OCI-LY3 (cell line): ENCODE data around the gene SPDEF.

Source experiments
- H2AFZ ChIP-seq: fragments of 200-600, 300-600 bp; shearing (Covaris generic); 2 replicates; pipeline ENCODE4 v1.6.0; 2014; ENCODE audit warnings: antibody characterized with exemption, low read depth, low read length
- H3K27ac ChIP-seq: fragments of 200-600, 300-600 bp; sonication (generic); 2 replicates; pipeline ENCODE4 v1.5.1; 2014; ENCODE audit warnings: mild to moderate bottlenecking, low read length, moderate library complexity, mixed read lengths
- H3K27me3 ChIP-seq: fragments of 200-600, 300-600 bp; sonication (generic); 2 replicates; pipeline ENCODE4 v1.6.1; 2014; ENCODE audit warnings: low read depth, low read length, mixed read lengths
- H3K36me3 ChIP-seq: fragments of 200-600, 300-600 bp; sonication (generic); replicated peaks from 2 replicates; pipeline ENCODE3; 2014; ENCODE audit warnings: low read depth, low read length, mixed read lengths
- H3K4me1 ChIP-seq: fragments of 300-600, 200-600 bp; sonication (generic); 2 replicates; pipeline ENCODE4 v1.6.1; 2014; ENCODE audit warnings: low read length, mixed read lengths
- H3K4me2 ChIP-seq: fragments of 200-600, 300-600 bp; sonication (generic); 2 replicates; pipeline ENCODE4 v1.6.1; 2014; ENCODE audit warnings: low read length, mixed read lengths
- H3K4me3 ChIP-seq: fragments of 300-600, 200-600 bp; sonication (generic); 2 replicates; pipeline ENCODE4 v1.5.1; 2014; ENCODE audit warnings: antibody characterized with exemption, mild to moderate bottlenecking, low read length, moderate library complexity
- H3K79me2 ChIP-seq: fragments of 300-600, 200-600 bp; shearing (Covaris generic); 2 replicates; pipeline ENCODE4 v1.6.1; 2014; ENCODE audit warnings: mild to moderate bottlenecking, low read length, mixed read lengths
- H3K9ac ChIP-seq: fragments of 300-600, 200-600 bp; shearing (Covaris generic); 2 replicates; pipeline ENCODE4 v1.6.0; 2014; ENCODE audit warnings: mild to moderate bottlenecking, low read length, moderate library complexity
- H3K9me3 ChIP-seq: fragments of 200-600, 300-600 bp; shearing (Covaris generic); 2 replicates; pipeline ENCODE4 v1.6.1; 2014; ENCODE audit warnings: low read length, mixed read lengths; ENCODE audit not compliant: insufficient read depth
- H4K20me1 ChIP-seq: fragments of 200-600, 300-600 bp; sonication (generic); 2 replicates; pipeline ENCODE4 v1.6.1; 2016; ENCODE audit warnings: low read length, mixed read lengths; ENCODE audit not compliant: insufficient read depth
- EZH2phosphoT487 ChIP-seq: fragments of 200-600 bp; shearing (Covaris generic); IDR thresholded peaks from 2 replicates; pipeline ENCODE4 v1.6.1; 2018; ENCODE audit warnings: antibody characterized with exemption, mixed run types, low read depth
- TF ChIP-seq, protein P1 (sequence below): fragments of 200-600, 300-600 bp; sonication (generic); IDR thresholded peaks from 2 replicates; pipeline ENCODE4 v1.5.1; 2014; ENCODE audit warnings: antibody characterized with exemption, low read length, low read depth

Gene SPDEF

DNA sequence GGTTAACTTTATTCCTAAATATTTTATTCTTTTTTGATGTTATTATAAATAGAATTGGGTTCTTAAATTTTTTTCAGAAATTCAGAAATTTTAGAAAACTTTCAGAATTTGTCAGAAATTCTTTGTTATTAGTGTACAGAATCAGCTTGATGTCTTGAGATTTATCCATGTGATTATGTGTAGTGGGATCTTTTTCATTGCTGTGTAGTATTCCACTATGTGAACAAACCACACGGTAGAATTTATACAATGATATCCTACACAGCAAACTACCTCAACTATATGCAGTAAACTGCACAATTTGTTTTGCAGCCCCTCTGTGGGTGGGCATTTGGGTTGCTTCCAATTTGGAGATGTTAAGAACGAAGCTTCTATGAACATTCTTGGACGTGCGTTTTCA lies 46.3 kb downstream of the SPDEF start:
- Histone ChIP-seq H3K4me3 (no peak overlapping the region), H3K36me3 (no peaks in the 10 kb centered on the region), H3K79me2 (no peaks in the 10 kb centered on the region), H2AFZ (no peak overlapping the region), H3K9ac (no peak overlapping the region), H3K4me1 (no peaks in the 10 kb centered on the region), H3K27ac (no peak overlapping the region), H3K9me3 (no peaks in the 10 kb centered on the region), H3K27me3 (no peaks in the 10 kb centered on the region), H3K4me2 (no peak overlapping the region), H4K20me1 (no peaks in the 10 kb centered on the region)
- no peak for TF ChIP-seq EZH2phosphoT487
- TF ChIP-seq, protein P1, sequence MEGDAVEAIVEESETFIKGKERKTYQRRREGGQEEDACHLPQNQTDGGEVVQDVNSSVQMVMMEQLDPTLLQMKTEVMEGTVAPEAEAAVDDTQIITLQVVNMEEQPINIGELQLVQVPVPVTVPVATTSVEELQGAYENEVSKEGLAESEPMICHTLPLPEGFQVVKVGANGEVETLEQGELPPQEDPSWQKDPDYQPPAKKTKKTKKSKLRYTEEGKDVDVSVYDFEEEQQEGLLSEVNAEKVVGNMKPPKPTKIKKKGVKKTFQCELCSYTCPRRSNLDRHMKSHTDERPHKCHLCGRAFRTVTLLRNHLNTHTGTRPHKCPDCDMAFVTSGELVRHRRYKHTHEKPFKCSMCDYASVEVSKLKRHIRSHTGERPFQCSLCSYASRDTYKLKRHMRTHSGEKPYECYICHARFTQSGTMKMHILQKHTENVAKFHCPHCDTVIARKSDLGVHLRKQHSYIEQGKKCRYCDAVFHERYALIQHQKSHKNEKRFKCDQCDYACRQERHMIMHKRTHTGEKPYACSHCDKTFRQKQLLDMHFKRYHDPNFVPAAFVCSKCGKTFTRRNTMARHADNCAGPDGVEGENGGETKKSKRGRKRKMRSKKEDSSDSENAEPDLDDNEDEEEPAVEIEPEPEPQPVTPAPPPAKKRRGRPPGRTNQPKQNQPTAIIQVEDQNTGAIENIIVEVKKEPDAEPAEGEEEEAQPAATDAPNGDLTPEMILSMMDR, result no peak

DNA sequence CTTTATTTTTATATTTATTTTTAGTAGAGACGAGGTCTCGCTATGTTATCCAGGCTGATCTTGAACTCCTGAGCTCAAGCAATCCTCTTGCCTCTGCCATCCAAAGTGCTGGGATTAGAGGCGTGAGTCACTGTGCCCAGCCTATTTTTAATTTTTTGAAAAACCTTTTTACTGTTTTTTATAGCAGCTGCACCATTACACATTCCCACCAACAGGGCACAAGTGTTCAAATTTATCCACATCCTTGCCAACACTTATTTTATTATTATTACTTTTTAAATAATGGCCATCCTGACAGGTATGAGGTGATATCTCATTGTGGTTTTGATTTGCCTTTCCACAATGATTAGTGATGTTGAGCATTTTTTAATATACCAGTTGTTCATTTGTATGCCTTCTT lies 47.7 kb downstream of the SPDEF start:
- Histone ChIP-seq H3K36me3 (no peaks in the 10 kb centered on the region), H3K4me2 (no peak overlapping the region)
- TF ChIP-seq, protein P1, result no peak

DNA sequence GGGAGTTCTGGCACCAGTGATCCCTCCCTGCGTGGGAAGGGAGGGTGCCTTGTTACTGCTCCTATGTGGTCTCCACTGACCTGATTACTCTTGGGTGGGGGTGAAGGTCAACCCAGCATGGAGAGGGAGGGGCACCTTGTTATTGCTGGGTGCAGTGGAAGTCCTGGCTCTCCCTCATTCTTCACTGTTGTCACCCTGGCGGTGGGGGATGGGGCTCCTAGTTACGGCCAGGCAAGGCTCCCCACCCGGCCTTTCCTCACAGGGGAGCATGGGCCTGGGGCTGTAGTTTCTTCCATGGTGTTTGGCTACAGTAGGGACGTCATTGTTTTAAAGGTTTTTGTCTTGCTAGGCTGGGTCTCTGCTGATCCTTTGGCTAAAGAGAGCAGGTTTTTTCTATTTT lies 49.4 kb downstream of the SPDEF start:
- H3K27ac ChIP-seq, result no peak overlapping the region
- no peak overlapping the region for H3K4me3 ChIP-seq
- TF ChIP-seq, protein P1, result no peak
- no peak for TF ChIP-seq EZH2phosphoT487
- no peak overlapping the region for H2AFZ ChIP-seq
- no peak overlapping the region for H3K9ac ChIP-seq
- H3K79me2 ChIP-seq, result no peaks in the 10 kb centered on the region
- H3K4me1 ChIP-seq, result no peaks in the 10 kb centered on the region
- H3K36me3 ChIP-seq, result no peaks in the 10 kb centered on the region
- H3K27me3 ChIP-seq, result no peaks in the 10 kb centered on the region
- no peaks in the 10 kb centered on the region for H3K9me3 ChIP-seq
- H3K4me2 ChIP-seq, result no peak overlapping the region
- H4K20me1 ChIP-seq, result no peaks in the 10 kb centered on the region

More for the DNA sequence above, 47.7 kb downstream of the SPDEF start:
- Histone ChIP-seq H4K20me1 (no peaks in the 10 kb centered on the region), H3K4me3 (no peak overlapping the region), H3K9ac (no peak overlapping the region), H3K9me3 (no peaks in the 10 kb centered on the region), H3K4me1 (no peaks in the 10 kb centered on the region), H3K79me2 (no peaks in the 10 kb centered on the region), H3K27ac (no peak overlapping the region), H2AFZ (no peak overlapping the region), H3K27me3 (no peaks in the 10 kb centered on the region)

DNA sequence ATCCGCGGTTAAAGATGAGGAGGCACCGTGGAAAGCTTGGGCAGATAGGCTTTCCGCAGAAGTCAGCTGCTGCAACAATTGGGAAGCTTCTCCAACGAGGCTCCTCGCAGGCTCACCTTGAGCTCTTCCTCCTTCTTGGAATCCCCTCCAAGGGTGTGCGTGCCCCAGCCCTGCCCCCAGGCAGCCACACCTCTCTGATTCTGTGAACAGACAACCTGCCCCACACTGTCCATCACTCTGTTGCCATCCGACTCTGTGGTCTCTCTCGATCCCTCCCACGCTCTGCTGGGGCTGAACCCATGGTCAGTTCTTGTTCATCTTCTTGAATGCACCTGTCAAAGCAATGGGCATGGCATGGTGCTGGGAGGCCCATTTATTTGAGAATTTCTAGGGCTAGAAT lies 58.7 kb downstream of the SPDEF start:
- H3K9me3 ChIP-seq, result no peaks in the 10 kb centered on the region
- no peak overlapping the region for H3K9ac ChIP-seq
- no peaks in the 10 kb centered on the region for H4K20me1 ChIP-seq
- no peaks in the 10 kb centered on the region for H3K27me3 ChIP-seq
- no peaks in the 10 kb centered on the region for H3K79me2 ChIP-seq
- no peak overlapping the region for H2AFZ ChIP-seq
- H3K4me3 ChIP-seq, result no peak overlapping the region
- TF ChIP-seq, protein P1, result no peak
- TF ChIP-seq EZH2phosphoT487, result no peak
- H3K4me1 ChIP-seq, result no peaks in the 10 kb centered on the region
- H3K4me2 ChIP-seq, result no peak overlapping the region
- no peaks in the 10 kb centered on the region for H3K36me3 ChIP-seq
- no peak overlapping the region for H3K27ac ChIP-seq
